DND-41 (cell line): ENCODE results near the gene SPDYE3.

Source experiments
- CTCF ChIP-seq: IDR thresholded peaks from 2 replicates; pipeline ENCODE4 v1.5.1; 2012; ENCODE audit warnings: borderline replicate concordance, low read length, moderate library complexity, mild to moderate bottlenecking; ENCODE audit not compliant: poor library complexity, severe bottlenecking; ENCODE audit errors: extremely low read depth
- EZH2 ChIP-seq: IDR thresholded peaks from 3 replicates; pipeline ENCODE4 v1.6.1; 2012; ENCODE audit warnings: borderline replicate concordance, low read depth, mild to moderate bottlenecking, moderate library complexity, low read length, inconsistent platforms; ENCODE audit not compliant: severe bottlenecking

GRCh38 chr7:100266576-100267354, 40.7 kb upstream of the SPDYE3 start:
- TF ChIP-seq EZH2, result no peak
- TF ChIP-seq CTCF, result no peak
